Measurements from ENCODE around the gene TMA7B.
A peak's percentile ranks its signal among the peaks of the same experiment; 100 is the strongest.

The TMA7B gene

DNA sequence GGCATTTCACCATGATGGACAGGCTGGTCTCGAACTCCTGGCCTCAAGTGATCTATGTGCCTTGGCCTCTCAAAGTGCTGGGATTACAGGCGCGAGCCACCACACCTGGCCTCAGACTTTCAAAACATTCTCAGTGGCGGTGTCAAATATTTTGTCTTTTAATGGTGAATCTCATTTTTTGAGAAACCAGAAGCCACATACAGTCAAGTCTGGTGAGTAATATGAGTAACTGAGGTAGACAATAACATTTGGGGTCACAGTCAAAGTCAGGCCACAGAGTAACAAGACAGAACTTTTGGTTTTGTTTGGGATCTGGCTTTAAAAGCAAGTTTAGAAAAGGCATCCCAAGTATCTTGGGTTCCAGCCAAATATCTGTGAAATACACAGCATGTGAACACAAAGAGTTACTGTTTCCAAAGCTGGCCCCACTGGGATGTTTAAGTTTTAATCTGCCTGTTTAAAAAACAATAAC, 5.6 kb upstream of the TMA7B start:
- peak; percentile 72 for DNase-seq

DNA sequence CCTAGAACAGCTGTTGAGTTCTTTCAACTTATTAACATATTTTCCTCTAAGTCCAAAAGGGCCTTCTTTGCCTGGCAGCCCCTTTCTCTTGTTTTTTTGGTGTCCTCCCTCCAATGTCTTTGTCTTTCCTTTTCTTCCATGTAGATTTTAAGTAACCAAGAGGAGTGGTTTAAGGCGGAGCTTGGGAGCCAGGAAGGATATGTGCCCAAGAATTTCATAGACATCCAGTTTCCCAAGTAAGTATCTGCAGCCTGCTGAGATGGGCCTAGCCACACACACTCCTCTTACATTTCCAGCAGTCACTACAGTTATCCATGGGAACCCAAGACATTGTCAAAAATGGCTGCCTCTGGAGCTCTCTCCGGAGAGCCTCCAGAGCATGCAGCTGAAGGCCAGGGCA, 4.5 kb upstream of the TMA7B start:
- no peak for DNase-seq

DNA sequence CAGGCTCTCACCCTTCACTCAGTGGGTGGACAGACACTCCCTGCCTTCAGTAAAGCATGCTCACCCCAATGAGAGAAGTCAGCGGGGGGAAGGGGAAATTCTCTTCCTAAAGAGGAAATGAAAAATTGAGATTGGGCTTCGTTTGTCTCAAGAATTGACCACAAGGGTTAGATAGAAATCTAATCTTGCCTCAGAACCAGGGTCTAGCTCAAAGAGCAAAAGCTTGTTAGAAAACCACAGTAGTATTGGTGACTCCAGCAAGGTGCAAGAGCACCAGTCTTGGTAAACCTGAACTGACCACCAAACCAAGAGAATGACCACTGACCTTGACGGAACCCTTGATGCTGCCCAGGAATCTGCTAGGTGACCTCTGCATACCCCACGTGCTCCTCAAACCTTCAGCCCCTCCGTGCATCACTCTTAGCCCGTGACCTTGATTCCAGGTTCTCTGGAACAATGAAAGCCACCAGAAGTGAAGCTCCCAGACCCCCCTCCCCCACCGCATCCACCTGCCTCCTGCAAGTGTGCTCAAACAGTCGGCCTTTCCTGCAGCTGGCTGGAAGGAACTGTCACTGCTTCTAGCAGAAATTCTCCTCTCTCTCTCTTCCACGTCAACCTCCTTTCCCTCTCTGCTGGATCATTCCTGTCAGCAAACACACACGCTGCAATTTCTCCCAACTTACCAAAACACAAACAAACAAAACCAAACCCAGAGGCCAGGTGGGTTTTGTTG, 3.1 kb upstream of the TMA7B start:
- no peak for DNase-seq

DNA sequence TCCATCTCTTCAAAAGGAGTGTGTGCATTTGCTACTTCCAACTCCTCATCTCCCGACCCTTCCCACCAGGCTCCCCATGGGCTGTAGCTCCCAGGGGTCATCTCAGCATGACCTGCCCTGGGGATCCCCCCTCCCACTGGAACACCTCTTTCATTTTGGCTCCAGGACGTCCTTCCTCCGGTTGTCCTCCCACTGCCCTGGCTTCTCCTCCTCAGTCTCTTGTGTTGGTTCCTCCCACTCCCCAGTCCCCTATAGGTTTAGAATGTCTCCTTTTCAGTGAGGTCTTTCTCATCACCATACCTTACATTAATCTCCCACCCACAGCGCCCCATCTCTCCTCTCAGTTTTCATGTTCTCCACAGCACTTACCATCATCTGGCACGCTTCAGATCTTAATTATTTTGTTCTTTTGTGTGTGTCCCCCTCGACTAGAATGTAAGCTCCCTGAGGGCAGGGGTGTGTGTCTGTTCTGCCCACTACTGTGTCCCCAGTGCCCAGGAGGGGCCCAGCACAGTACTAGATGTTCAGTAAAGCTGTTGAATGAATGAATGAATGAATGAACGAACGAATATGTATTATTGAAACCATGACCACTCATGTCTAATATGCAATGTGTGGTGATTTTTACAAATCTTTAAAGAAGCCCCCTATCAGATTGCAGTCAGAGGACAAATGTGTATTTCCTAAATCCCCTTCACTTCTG, 2.0 kb upstream of the TMA7B start:
- DNase-seq: no peak

DNA sequence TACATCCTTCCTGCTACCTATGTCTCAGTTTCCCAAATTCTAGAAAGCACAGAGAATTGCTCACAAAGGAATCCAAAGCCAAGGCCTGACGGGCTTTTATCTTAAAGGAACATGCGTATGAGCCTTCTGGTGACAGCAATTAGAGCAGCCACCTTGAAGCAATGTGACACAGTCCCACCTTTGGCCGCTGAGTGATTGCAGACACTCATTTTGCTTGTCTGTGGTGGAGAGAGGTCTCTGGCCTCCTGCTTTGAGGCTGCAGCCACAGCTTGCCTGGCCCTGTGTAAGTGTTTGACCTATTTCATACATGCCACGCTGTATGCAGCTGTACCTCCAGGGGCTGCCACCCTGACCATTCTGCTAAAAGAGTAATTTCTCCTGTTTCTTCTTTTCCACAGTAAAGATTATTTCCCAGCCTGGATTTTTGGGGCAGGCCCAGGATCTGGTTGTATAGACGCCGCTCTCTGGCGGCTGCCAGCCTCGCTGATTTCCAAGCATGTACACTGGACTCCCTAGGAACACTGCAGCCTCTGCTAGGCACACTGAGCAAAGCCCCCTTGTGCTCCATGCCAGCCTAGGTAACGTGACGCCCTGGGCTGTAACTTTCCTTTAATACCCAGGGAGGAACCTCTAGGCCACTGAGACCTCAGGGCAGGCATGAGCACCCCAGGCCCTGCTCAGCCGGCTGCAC, 1.1 kb upstream of the TMA7B start:
- no peak for DNase-seq

DNA sequence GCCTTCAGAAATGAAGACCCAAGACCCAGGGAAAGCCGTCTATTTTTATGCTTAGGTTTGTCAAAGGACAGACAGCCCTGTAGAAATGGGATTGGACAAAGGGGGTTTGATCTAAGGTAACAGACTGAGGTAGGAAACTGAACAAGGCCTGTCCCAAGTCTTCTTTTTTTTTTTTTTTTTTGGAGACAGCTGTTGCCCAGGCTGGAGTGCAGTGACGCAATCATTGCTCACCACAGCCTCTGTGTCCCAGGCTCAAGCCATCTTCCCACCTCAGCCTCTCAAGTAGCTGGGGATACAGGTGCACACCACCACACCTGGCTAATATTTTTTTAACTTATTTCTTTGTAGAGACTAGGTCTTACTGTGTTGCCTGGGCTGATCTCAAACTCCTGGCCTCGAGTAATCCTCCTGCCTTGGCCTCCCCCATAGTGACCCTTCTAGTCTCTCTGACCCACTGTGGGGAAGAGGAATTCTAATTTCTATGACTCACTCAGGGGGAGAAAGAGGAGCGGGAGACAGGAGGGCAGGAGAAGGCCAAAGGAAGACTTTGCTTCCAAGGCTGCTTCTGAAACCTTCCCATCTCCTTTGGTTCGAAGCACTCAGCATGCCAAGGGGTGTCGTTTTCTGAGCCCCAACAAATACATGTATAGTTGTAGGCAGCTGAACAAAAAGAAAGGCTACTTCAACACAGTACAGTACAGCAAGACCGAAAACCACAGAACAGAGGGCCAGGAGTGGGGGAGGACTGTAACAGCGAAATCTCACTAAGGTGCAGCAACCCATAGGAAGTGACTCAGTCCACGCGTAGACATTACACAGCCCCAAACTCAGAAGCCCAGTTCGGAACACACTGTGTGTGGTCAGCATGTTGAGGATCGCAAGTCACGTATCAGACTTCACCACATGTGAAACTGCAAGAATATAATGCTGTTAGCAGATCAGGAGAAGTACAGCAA, 872 bp downstream of the TMA7B start:
- peak; percentile 92 for DNase-seq

DNA sequence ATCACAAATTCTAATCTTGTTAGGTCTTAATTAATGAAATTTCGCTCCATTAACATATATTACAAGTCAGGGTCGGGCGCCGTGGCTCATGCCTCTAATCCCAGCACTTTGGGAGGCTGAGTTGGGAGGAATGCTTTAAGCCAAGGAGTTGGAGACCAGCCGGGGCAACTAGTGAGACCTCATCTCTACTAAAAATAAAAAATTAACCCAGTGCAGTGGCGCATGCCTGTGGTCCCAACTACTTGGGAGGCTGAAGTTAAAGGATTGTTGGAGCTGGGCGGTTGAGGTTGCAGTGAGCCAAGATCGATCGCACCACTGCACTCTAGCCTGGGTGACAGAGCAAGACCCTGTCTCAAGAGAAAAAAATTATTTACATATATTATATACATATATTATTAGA, 1.9 kb downstream of the TMA7B start:
- DNase-seq: peak; percentile 21

DNA sequence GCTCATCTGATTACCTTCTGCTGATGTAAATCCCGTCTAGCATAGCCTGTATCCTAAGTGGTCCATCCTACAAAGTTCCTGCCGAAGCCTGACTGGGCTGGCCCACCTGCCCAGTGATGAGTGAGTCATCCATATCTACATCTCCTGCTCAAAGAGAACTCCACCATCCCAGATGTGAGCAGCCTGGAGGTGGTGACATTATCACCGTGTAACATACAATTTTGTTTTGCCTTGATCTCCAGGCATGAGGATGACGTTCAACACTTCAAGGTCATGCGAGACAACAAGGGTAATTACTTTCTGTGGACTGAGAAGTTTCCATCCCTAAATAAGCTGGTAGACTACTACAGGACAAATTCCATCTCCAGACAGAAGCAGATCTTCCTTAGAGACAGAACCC, 5.6 kb downstream of the TMA7B start:
- no peak for DNase-seq

DNA sequence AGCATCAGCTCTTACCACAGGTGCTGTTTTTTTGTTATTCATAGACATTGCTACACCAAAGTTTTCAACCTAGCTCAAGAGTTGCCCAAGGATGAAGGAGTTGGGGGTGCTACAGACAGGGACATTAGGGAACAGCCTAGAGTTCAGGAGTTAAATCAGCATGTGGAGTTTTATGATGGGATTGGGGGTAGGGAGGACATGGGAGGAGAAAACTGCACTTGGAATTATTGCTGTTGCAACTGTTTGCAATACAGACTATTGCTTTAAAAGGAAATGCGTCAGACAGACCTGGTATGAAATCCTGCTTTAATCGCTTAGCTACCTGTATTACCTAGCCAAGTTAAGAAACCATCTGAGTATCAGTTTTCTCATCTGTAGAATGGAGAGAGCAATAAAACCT, 6.3 kb downstream of the TMA7B start:
- DNase-seq: no peak

DNA sequence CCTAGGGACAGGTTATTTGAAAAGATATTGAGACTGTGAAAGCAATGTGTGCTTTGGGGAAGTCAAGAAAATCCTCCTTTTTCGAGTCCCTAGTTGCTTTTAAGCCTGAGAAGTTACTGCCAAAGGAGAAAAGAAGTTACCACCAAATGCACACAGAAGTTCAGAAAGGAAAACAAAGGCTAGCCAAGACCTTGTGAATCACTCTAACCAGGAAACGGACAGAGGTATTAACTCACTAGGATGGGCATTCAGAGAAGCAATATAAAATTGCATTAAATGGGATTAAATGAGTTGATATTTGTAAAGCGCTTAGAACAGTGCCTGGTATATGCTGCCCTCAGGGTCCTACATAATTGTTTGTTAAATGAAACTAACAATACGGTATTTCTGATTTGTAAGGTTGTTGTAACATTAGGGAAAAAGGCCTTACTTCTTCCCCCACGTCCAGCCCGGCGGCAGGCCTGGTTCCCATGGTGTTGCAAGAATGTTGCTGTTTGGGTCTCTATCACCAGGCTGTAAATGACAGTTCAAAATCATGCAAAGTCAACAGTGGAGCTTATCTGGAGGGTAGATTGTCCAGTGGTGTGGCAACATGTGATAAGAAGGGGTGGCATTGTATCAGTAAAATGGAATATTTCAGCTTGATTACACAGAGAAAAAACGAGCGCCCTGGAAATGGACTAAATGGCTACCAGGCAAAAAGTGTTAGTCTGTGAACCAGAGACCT, 7.1 kb downstream of the TMA7B start:
- peak; percentile 43 for DNase-seq

DNA sequence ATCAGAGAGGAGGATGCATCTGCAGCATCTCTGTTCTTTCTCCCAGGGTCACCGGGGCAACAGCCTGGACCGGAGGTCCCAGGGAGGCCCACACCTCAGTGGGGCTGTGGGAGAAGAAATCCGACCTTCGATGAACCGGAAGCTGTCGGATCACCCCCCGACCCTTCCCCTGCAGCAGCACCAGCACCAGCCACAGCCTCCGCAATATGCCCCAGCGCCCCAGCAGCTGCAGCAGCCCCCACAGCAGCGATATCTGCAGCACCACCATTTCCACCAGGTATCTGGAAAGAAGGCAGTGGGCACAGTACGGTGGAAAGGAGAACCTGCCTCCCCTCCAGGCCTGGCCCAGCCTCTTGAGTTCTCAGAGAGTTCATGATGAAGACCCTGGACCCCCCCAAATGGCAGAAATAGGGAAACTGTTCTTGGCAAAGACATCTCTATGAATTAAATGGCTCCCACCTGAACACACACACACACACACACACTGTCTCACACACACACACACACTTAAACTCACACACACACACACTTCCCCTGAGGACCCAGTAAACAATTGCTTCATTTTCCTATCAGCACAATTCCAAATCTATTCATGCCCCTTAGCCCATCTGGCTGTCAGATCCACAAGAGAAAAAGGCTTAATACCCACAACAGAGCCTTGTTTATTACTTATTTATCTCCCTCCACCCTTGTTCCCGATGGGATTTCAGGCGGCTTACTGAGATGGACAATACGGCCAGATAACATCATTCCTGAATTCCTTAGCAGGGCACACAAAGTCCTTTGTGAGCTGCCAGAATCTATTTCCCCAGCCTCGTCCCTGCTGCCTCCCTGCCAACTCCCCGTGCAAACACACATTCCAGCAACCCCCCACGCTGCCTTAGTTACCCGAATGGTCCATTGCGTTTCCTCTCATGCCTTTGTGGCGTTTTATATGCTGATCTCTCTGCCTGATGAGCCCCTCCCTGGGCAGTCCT, 8.1 kb downstream of the TMA7B start:
- DNase-seq: peak; percentile 5

DNA sequence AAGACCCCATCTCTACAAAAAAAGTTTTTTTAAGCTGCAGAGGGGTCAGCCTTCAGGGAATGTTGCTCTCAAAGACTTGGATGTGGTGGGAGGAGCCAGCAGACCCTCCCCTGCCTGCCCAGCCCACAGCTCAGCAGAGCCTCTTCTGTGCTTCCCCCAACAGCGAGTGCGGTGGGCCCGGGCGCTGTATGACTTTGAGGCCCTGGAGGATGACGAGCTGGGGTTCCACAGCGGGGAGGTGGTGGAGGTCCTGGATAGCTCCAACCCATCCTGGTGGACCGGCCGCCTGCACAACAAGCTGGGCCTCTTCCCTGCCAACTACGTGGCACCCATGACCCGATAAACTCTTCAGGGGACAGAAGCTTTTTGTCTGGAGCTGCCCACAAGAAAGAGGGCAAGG, 10.5 kb downstream of the TMA7B start:
- DNase-seq: no peak

DNA sequence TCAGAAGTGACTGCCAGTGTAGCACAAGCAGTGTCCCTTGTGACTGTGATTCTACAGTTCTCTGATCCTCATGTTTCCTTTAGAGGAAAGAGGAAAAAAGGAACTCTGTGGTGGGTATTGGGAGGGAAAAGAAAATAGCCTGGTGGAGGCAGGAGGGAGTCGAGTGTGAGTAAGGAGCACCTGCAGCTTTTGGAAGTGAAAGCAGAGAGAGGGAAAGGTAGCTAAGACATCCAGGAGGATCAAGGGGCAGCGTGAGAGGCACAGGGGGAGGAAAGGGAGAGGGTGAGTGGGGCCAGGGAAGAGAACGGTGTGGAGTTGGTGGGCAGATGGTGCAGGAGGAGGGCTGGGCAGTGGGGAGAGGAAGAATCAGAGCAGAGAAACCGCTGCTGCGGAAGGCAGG, 12.4 kb downstream of the TMA7B start:
- no peak for DNase-seq

DNA sequence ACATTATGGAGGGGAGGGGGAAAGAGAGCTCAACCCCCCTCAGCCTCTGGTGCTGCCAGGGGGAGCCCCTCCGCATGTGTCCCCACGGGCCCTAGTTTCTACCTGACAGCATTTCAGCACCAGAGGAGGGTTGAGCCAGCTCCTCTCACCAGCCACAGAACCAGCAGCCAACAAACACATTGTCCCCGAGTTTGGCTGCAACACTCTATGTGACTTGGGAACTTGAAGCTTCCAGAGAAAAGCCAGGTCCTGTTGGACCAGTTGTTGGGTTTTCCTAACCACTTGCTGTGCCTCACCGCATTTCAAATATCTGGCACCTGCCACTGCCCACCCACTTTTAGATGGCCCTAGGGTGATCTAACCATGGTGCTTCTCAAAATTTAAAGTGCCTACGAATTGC, 13.5 kb downstream of the TMA7B start:
- DNase-seq: no peak

DNA sequence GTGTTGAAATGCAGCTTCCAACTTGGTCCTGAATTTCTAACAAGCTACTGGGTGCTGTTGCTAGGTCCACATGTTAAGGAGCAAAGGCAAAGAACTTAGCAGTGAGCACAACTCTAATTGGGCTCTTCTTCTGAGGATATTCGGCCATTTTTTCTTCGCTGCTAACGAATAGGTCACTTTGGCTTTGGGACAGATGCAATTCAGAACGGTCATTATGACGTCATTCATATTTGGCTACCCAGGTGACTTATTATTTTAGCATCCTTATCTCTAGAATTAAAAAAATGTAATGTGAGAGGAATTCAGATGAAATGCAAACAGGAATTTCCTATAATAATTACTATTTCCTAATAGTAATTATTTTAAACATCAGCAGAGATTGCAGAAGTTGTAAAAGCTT, 13.9 kb downstream of the TMA7B start:
- DNase-seq: no peak

DNA sequence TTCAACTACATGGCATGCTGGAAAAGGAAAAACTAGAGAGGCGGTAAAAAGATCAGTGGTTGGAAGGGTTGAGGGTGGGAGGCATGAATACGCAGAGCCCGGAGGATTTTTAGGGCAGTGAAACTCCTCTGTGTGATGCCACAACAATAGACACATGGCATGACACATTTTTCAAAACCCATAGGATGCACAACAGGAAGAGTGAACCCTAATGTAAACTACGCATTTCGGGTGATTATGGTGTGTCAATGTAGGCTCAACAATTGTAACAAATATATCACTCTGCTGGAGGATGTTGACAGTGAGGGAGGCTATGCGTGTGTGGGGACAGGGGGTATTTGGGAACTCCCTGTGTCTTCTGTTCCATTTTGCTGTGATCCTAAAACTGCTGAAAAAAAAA, 18.9 kb downstream of the TMA7B start:
- DNase-seq: no peak

DNA sequence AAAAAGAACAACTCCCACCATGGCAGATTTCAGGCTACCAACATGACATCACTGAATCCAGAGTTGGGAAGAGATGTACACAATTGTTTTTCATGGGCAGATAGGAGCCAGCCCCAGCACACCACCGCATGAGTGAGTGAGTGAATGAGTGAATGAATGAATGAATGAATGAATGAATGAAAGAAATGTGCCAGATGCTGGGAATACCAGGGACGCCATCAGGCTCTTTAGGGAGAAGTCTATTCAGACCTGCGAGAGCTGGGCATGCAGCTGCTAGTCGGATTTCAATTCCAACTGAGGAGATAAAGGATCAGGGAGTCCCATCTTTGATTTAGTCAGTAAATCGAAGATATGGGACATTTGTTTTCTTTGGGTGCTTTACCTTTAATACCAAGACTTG, 19.3 kb downstream of the TMA7B start:
- no peak for DNase-seq

DNA sequence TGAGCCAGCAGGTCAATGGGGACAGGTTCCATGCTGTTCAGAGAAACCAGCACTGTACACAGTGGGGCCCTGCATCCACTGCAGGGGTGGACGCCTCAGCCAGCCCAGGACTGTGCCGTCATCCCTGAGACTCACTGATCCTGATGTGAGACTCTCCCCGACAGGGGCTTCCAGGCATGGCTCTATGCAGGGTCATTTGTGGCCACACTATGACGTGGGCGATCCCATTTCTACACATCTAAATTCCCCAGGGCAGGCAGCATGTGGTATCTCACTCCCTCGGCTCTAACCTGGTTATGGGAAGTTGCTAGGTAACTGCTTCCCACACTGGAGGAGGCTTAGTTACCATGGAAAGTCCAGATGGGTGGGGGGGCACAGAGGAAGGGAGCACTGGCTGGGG, 20.4 kb downstream of the TMA7B start:
- DNase-seq: no peak

DNA sequence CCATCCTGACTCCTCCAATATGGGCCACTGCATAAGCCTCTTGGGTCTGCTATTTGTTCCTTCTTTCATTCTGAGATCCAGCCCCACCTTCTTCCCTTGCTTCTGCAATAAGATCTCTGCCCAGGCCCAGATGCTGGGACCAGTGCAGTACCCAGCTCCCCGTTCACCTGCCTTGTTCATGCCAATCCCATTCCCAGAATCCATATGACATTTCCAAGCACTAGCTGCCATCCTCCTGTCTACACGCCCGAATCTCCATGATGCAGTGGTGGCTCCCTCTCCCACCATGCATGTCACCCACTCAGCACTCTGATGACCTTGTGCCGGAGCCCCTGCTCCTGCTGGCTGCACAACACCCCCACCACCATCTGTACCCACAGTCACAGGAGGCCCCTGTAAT, 23.1 kb downstream of the TMA7B start:
- no peak for DNase-seq

DNA sequence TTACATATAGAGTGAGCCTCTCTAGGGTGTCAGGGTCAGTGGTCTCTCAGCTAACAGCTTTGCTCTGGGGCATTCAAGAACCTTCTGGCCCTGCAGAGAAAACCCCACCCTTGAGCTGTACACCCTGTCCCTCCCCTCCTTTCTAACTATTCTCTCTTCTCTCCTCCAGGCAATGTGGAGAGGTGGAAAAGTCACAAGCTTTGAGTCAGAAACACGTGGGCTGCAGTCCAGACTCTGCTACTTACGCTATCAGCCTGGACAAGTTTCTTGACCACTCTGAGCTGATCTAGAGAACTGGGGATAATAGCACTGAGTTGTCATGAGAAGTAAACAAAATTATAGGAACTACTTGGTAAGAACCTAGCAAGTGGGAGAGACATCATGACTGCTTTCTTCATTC, 23.8 kb downstream of the TMA7B start:
- no peak for DNase-seq

DNA sequence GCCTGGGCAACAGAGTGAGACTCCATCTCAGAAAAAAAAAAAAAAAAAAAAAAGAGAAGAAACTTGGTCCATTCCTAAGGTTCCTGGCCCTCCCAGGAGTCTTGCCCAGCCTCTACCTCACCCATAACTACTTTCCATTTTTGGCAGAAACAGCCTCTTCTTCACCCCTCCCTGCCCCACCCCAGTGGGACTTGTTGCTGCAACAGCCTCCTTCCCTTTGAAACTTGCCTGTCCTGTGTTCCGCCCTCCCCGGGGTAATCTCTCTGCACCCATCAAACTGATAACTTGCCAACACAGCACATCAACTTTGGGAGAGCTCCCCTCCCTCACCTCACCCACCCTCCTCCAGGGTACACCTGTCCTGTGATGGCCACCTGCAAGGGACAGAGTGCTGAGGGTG, 24.5 kb downstream of the TMA7B start:
- no peak for DNase-seq

Measured in fibroblast of skin of back (primary cell).